Measurements from ENCODE around the gene TRIP11. TPM values are rescaled to one million over a fixed set of nuclear protein-coding genes. Genes with fewer than 3 reads are reported as not detected.

The TRIP11 gene
- total RNA-seq, 2 donors from 2014 or later = 39.0 to 40.8 TPM

DNA sequence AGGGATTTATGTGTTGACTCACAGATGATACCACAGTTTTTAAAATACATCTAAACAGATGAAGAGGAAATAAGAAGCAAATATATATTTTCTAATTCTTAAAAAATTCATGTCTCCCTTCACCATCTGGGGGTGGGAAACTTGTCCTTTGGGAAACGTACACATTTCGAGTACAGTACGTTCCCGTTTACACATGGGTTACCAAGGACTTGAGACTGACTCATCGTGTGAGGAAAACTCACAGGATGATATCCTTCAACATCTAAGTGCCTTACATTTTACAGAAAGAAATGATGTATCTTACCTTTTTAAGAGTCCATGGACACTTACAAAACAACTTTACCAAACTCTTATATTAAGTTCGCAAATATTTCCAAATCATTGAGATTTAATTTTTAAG is 76.4 kb downstream of the TRIP11 start:
- no peaks in the 10 kb centered on the region for H3K27me3 ChIP-seq (ENCODE audit: control insufficient read depth, insufficient read depth, low read length, poor library complexity, severe bottlenecking)
- no peak overlapping the region for H3K27ac ChIP-seq (ENCODE audit: low read depth, low read length)
- H3K4me3 ChIP-seq (ENCODE audit: low read length) = no peak overlapping the region
- Mint-ChIP-seq H3K4me3 (no peak overlapping the region), H3K27me3 (ENCODE audit: insufficient read depth) (no peaks in the 10 kb centered on the region), H3K9me3 (no peaks in the 10 kb centered on the region), H3K27ac (no peak overlapping the region), H3K36me3 (ENCODE audit: low read depth) (peaks cover 3% of the 10 kb centered on the region), H3K4me1 (peaks cover 6% of the 10 kb centered on the region)
- no peaks in the 10 kb centered on the region for H3K9me3 ChIP-seq (ENCODE audit: control insufficient read depth, low read length)
- peaks cover 3% of the 10 kb centered on the region for H3K4me1 ChIP-seq (ENCODE audit: control insufficient read depth, insufficient read depth, low read length)
- DNase-seq = no peak
- TF ChIP-seq, protein P1, sequence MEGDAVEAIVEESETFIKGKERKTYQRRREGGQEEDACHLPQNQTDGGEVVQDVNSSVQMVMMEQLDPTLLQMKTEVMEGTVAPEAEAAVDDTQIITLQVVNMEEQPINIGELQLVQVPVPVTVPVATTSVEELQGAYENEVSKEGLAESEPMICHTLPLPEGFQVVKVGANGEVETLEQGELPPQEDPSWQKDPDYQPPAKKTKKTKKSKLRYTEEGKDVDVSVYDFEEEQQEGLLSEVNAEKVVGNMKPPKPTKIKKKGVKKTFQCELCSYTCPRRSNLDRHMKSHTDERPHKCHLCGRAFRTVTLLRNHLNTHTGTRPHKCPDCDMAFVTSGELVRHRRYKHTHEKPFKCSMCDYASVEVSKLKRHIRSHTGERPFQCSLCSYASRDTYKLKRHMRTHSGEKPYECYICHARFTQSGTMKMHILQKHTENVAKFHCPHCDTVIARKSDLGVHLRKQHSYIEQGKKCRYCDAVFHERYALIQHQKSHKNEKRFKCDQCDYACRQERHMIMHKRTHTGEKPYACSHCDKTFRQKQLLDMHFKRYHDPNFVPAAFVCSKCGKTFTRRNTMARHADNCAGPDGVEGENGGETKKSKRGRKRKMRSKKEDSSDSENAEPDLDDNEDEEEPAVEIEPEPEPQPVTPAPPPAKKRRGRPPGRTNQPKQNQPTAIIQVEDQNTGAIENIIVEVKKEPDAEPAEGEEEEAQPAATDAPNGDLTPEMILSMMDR (conservative IDR thresholded peaks at IDR 0.05) = no peak
- WGBS, 2 experiments (ENCODE audit: insufficient coverage in 1 of 2, insufficient read length in 1 of 2) = 92 to 94% methylated on average over 5 to 6 of the region's 6 CpGs
- H3K9ac ChIP-seq (ENCODE audit: extremely low read depth, low read length, poor library complexity, severe bottlenecking) = no peak overlapping the region
- H3K36me3 ChIP-seq (ENCODE audit: control insufficient read depth, insufficient read depth, low read length) = peaks cover 4% of the 10 kb centered on the region

GRCh38 chr14:91961297-91962220 is 78.3 kb downstream of the TRIP11 start:
- no peak overlapping the region for H3K4me3 Mint-ChIP-seq
- WGBS, 2 experiments (ENCODE audit: insufficient coverage in 1 of 2, insufficient read length in 1 of 2) = 81 to 89% methylated on average over 8 of the region's 14 CpGs
- no peak overlapping the region for H3K27ac Mint-ChIP-seq
- H3K36me3 Mint-ChIP-seq (ENCODE audit: low read depth) = no peaks in the 10 kb centered on the region
- Histone ChIP-seq H3K36me3 (ENCODE audit: control insufficient read depth, insufficient read depth, low read length) (no peaks in the 10 kb centered on the region), H3K27ac (ENCODE audit: low read depth, low read length) (no peak overlapping the region), H3K27me3 (ENCODE audit: control insufficient read depth, insufficient read depth, low read length, poor library complexity, severe bottlenecking) (no peaks in the 10 kb centered on the region), H3K9ac (ENCODE audit: extremely low read depth, low read length, poor library complexity, severe bottlenecking) (no peak overlapping the region), H3K4me1 (ENCODE audit: control insufficient read depth, insufficient read depth, low read length) (peaks cover 3% of the 10 kb centered on the region), H3K9me3 (ENCODE audit: control insufficient read depth, low read length) (no peaks in the 10 kb centered on the region), H3K4me3 (ENCODE audit: low read length) (no peak overlapping the region)
- DNase-seq = no peak
- peaks cover 6% of the 10 kb centered on the region for H3K4me1 Mint-ChIP-seq
- H3K27me3 Mint-ChIP-seq (ENCODE audit: insufficient read depth) = no peaks in the 10 kb centered on the region
- H3K9me3 Mint-ChIP-seq = no peaks in the 10 kb centered on the region
- TF ChIP-seq, protein P1 (conservative IDR thresholded peaks at IDR 0.05) = no peak

DNA sequence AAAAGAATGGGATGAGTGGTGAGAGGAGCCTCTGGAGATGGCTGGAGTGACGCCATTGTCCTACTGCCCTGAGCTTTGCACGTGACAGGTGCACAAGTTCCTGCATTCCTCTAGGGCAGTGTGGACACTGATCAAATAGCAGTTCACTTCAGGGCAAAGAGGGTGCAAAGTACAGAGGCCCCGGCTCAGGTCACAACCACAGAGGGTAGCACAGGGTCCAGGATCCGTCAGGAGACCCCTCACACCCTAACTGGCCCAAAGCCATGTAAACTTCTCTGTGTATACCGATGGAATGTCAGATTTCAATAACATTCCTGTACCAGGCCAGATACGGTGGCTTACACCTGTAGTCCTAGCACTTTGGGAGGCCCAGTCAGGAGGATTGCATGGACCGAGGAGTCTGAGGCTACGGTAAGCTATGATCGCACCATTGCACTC is 82.0 kb downstream of the TRIP11 start:
- WGBS, 2 experiments (ENCODE audit: insufficient coverage in 1 of 2, insufficient read length in 1 of 2) = 95 to 100% methylated on average over 5 to 9 of the region's 9 CpGs
- TF ChIP-seq, protein P1 (conservative IDR thresholded peaks at IDR 0.05) = no peak
- no peaks in the 10 kb centered on the region for H3K9me3 Mint-ChIP-seq

More for the DNA sequence above, 82.0 kb downstream of the TRIP11 start:
- no peak overlapping the region for H3K27ac Mint-ChIP-seq
- Histone ChIP-seq H3K27me3 (ENCODE audit: control insufficient read depth, insufficient read depth, low read length, poor library complexity, severe bottlenecking) (no peaks in the 10 kb centered on the region), H3K27ac (ENCODE audit: low read depth, low read length) (no peak overlapping the region), H3K9me3 (ENCODE audit: control insufficient read depth, low read length) (no peaks in the 10 kb centered on the region), H3K36me3 (ENCODE audit: control insufficient read depth, insufficient read depth, low read length) (no peaks in the 10 kb centered on the region), H3K4me1 (ENCODE audit: control insufficient read depth, insufficient read depth, low read length) (peaks cover 3% of the 10 kb centered on the region), H3K9ac (ENCODE audit: extremely low read depth, low read length, poor library complexity, severe bottlenecking) (no peak overlapping the region), H3K4me3 (ENCODE audit: low read length) (no peak overlapping the region)
- H3K27me3 Mint-ChIP-seq (ENCODE audit: insufficient read depth) = no peaks in the 10 kb centered on the region
- no peaks in the 10 kb centered on the region for H3K36me3 Mint-ChIP-seq (ENCODE audit: low read depth)
- H3K4me3 Mint-ChIP-seq = no peak overlapping the region
- no peak for DNase-seq
- no peaks in the 10 kb centered on the region for H3K4me1 Mint-ChIP-seq

Data from endodermal cell (in vitro differentiated cells).